ENCODE results near the gene RYR1.
"Not testable (repeated sequence)": the region's sequence is repeated elsewhere in the genome, so short reads cannot be mapped to it uniquely, and the experiment has no call there.

Gene RYR1

GRCh38 chr19:38494379-38494778 is 60.9 kb downstream of the RYR1 start:
- H2AFZ ChIP-seq (ENCODE audit: low read depth, low read length): no peak overlapping the region
- ATAC-seq (ENCODE audit: insufficient read depth, low read depth): no peak
- no peak for DNase-seq
- no peaks in the 10 kb centered on the region for H3K36me3 ChIP-seq (ENCODE audit: insufficient read depth, low read length)
- H3K27ac ChIP-seq (ENCODE audit: low read length): no peak overlapping the region
- H3K4me1 ChIP-seq (ENCODE audit: insufficient read depth, low read length): no peaks in the 10 kb centered on the region
- H3K4me3 ChIP-seq (ENCODE audit: low read depth in 1 of 2, low read length in 2 of 2): no peak overlapping the region
- no peaks in the 10 kb centered on the region for H3K9me3 ChIP-seq (ENCODE audit: insufficient read depth, low read length, severe bottlenecking)
- H4K20me1 ChIP-seq (ENCODE audit: insufficient read depth, low read length): no peaks in the 10 kb centered on the region; the same call in 1 of the 2 replicates
- no peak for TF ChIP-seq CTCF (IDR thresholded peaks at IDR 0.05; ENCODE audit: borderline replicate concordance, extremely low read depth, low read length, poor library complexity, severe bottlenecking)
- TF ChIP-seq EZH2 (IDR thresholded peaks at IDR 0.05; ENCODE audit: borderline replicate concordance, low read depth, low read length, severe bottlenecking): no peak
- H3K79me2 ChIP-seq (ENCODE audit: insufficient read depth, low read length): no peaks in the 10 kb centered on the region
- H3K27me3 ChIP-seq (ENCODE audit: insufficient read depth, low read length, poor library complexity): no peaks in the 10 kb centered on the region
- H3K9ac ChIP-seq (ENCODE audit: low read depth, low read length): no peak overlapping the region
- no peak overlapping the region for H3K4me2 ChIP-seq (ENCODE audit: insufficient read depth, low read length)

- H3K4me2 ChIP-seq (ENCODE audit: insufficient read depth, low read length); H3K36me3 ChIP-seq (ENCODE audit: insufficient read depth, low read length); H3K4me3 ChIP-seq (ENCODE audit: low read depth in 1 of 2, low read length in 2 of 2); H3K27me3 ChIP-seq (ENCODE audit: insufficient read depth, low read length, poor library complexity); H3K9ac ChIP-seq (ENCODE audit: low read depth, low read length); ATAC-seq (ENCODE audit: insufficient read depth, low read depth); H3K79me2 ChIP-seq (ENCODE audit: insufficient read depth, low read length); H3K27ac ChIP-seq (ENCODE audit: low read length); H3K9me3 ChIP-seq (ENCODE audit: insufficient read depth, low read length, severe bottlenecking); DNase-seq; H2AFZ ChIP-seq (ENCODE audit: low read depth, low read length); H4K20me1 ChIP-seq (ENCODE audit: insufficient read depth, low read length); H3K4me1 ChIP-seq (ENCODE audit: insufficient read depth, low read length): not testable (repeated sequence)
These were observed 61.9 kb downstream of the RYR1 start for GRCh38 chr19:38495375-38495774.

GRCh38 chr19:38496116-38496515 is 62.6 kb downstream of the RYR1 start:
- DNase-seq (no peak), ATAC-seq (ENCODE audit: insufficient read depth, low read depth) (no peak)
- H3K9me3 ChIP-seq (ENCODE audit: insufficient read depth, low read length, severe bottlenecking): no peaks in the 10 kb centered on the region
- H3K4me3 ChIP-seq (ENCODE audit: low read depth in 1 of 2, low read length in 2 of 2): no peak overlapping the region
- TF ChIP-seq EZH2 (IDR thresholded peaks at IDR 0.05; ENCODE audit: borderline replicate concordance, low read depth, low read length, severe bottlenecking) (no peak), CTCF (IDR thresholded peaks at IDR 0.05; ENCODE audit: borderline replicate concordance, extremely low read depth, low read length, poor library complexity, severe bottlenecking) (no peak)
- no peaks in the 10 kb centered on the region; the same call in 1 of the 2 replicates for H4K20me1 ChIP-seq (ENCODE audit: insufficient read depth, low read length)
- H3K79me2 ChIP-seq (ENCODE audit: insufficient read depth, low read length): no peaks in the 10 kb centered on the region
- no peaks in the 10 kb centered on the region for H3K27me3 ChIP-seq (ENCODE audit: insufficient read depth, low read length, poor library complexity)
- no peak overlapping the region for H3K9ac ChIP-seq (ENCODE audit: low read depth, low read length)
- H2AFZ ChIP-seq (ENCODE audit: low read depth, low read length): no peak overlapping the region
- no peaks in the 10 kb centered on the region for H3K4me1 ChIP-seq (ENCODE audit: insufficient read depth, low read length)
- no peaks in the 10 kb centered on the region for H3K36me3 ChIP-seq (ENCODE audit: insufficient read depth, low read length)
- no peak overlapping the region for H3K27ac ChIP-seq (ENCODE audit: low read length)
- H3K4me2 ChIP-seq (ENCODE audit: insufficient read depth, low read length): no peak overlapping the region

- no peak for ATAC-seq (ENCODE audit: insufficient read depth, low read depth)
- no peak overlapping the region for H2AFZ ChIP-seq (ENCODE audit: low read depth, low read length)
- H3K4me2 ChIP-seq (ENCODE audit: insufficient read depth, low read length): no peak overlapping the region
- H3K79me2 ChIP-seq (ENCODE audit: insufficient read depth, low read length): no peaks in the 10 kb centered on the region
- H4K20me1 ChIP-seq (ENCODE audit: insufficient read depth, low read length): no peaks in the 10 kb centered on the region; the same call in 1 of the 2 replicates
- no peaks in the 10 kb centered on the region for H3K36me3 ChIP-seq (ENCODE audit: insufficient read depth, low read length)
- no peaks in the 10 kb centered on the region for H3K9me3 ChIP-seq (ENCODE audit: insufficient read depth, low read length, severe bottlenecking)
- DNase-seq: no peak
- H3K4me3 ChIP-seq (ENCODE audit: low read depth in 1 of 2, low read length in 2 of 2): no peak overlapping the region
- H3K27ac ChIP-seq (ENCODE audit: low read length): no peak overlapping the region
- no peaks in the 10 kb centered on the region for H3K4me1 ChIP-seq (ENCODE audit: insufficient read depth, low read length)
- H3K9ac ChIP-seq (ENCODE audit: low read depth, low read length): no peak overlapping the region
- TF ChIP-seq EZH2 (IDR thresholded peaks at IDR 0.05; ENCODE audit: borderline replicate concordance, low read depth, low read length, severe bottlenecking): no peak
- no peak for TF ChIP-seq CTCF (IDR thresholded peaks at IDR 0.05; ENCODE audit: borderline replicate concordance, extremely low read depth, low read length, poor library complexity, severe bottlenecking)
- H3K27me3 ChIP-seq (ENCODE audit: insufficient read depth, low read length, poor library complexity): no peaks in the 10 kb centered on the region
These were observed 63.4 kb downstream of the RYR1 start for GRCh38 chr19:38496603-38497487.

Data from DND-41 (cell line).